Stimulated activated CD4-positive, alpha-beta T cell treated with anti-CD3 and anti-CD28 coated beads, Interleukin-12 subunit alpha, Interleukin-12 subunit beta, amount 100 ng/mL, for 4 hours (primary cell): ENCODE results near the gene FILIP1L.

Source experiments
- DNase-seq: peaks from one replicate; pipeline ENCODE4 v3.0.0-alpha.2; 2020

Gene FILIP1L

GRCh38 chr3:100005665-100006393 is 108.5 kb downstream of the FILIP1L start:
- no peak for DNase-seq

GRCh38 chr3:100004931-100005330 is 109.4 kb downstream of the FILIP1L start:
- no peak for DNase-seq

DNA sequence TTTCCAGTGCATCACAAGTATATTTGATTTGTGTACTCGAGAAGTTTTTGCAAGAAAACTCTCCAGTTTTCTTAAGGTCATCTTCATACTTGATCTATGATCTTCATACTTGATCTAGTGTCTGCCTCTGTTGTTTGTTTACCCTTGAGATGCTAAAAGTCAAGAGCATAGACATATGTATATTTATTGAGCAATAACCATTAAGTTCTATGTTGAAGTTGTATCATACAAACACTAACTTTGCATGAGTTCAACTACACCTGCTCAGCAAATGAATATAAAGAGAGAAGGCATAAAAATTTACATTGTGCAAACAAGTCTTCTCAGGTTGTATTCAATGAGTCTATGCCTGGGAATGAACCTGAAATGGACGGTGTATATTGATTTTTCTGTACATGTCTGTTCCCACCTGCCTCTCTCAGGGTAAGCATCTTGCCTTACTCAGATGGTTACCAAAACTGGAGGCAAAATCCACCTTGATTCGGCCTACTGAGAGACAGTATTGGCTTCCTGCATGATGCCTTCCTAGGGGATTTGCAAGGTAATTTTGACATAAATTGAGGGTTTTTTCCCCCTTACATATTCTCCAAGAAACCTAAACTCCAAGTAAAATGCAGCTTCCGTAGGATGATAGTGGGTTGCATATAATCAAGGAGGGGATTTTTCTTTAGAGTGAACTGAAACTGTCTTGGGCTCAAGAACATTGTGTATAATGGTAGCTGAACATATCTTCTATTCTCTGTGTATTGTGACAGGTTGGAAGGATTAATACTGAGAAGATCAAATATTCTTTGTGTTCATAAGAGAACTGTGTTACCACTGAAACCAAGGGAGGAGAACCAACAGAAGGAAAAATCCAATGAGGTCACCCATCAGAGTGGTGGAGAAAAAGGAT is 110.4 kb downstream of the FILIP1L start:
- DNase-seq, result no peak

DNA sequence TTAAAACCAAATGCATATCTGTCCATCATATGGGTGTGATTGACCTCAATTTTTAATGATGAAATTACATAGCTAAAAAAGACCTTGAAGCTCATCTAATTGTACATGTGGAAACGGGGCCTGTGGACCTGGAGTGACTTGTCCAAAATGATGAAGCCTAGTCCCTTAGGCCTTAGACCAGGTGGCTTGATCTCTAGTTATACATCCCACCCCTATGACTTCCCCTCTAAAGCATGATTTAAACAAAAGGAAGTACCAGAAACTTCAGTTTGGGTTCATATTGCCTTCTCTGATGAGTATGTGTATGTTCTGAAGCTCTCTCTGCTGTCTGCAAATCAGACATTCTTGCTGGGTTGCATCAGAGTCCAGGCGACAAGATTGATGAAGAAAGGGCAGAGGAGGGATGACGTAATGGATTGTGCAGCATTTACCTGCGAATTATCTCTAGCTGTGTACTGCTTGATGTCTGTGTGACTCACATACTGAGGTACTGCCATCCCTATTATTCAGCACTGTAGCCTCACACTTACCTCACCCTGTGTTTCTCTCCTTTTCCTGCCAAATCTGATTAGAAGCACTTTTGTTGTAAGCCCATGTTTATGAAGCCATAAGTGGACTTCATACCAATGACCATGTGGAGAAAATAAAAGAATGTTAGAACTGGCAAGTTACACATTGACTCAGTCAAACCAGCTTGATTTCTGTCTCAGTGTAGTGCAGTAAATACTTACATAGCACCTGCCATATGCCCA is 111.5 kb downstream of the FILIP1L start:
- no peak for DNase-seq

- no peak for DNase-seq
These were observed 112.6 kb downstream of the FILIP1L start for GRCh38 chr3:100001526-100002270.

GRCh38 chr3:100001083-100001482 is 113.2 kb downstream of the FILIP1L start:
- no peak for DNase-seq

DNA sequence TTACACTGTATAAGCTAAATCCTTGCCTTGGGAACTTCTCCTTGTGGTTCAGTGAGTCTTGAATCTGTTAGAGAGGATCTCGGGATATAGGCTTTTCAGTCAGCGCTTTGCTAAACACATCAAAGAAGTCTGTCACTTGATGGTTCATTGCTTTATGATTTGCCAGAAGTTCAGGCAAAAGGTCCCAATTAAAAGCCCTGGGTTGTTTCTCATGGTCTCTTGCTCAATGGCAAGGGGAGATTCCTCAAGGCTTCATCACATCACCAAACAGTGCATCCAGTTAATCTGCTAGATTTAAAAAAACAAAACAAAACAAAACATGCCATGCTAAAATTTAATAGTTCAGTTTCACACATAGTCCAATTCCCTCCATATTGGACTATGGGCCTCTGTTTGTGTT is 114.8 kb downstream of the FILIP1L start:
- no peak for DNase-seq

DNA sequence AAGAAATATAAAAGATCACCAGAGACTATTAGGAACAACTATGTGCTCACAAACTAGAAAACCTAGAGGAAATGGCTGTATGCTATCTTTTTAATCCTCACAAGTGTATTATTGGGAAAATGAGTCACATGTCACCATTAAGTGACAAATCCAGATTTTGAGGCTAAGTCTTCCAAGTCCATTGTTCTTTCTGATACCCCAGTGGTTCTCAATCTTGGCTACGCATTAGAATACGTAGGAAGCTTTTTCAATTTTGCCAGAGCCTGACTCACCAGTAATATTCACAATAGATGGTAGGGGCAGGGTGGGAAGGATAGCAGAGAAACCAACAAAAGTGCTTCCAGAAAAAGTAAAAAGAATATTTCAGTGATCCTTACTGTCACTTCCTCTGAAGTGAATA is 117.0 kb downstream of the FILIP1L start:
- DNase-seq, result no peak

GRCh38 chr3:99990179-99990578 is 124.1 kb downstream of the FILIP1L start:
- no peak for DNase-seq

DNA sequence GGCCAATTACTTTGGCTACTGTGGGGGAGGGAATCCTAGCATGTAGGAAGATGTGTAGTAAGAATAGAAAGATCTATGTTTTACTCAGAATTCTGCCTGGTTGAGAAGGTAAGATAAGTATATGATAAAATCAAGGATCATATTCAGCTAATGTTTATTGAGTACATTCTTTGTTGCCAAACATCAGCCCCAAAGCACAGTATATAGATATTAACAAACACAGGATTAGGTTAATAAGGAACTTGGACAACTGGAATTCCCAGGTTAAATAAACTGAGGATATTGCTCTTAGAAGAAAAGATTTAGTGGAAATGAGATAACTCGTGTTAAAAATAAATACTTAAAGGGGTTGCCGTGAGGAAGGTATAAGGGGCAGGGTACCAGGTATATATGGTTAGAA is 129.6 kb downstream of the FILIP1L start:
- no peak for DNase-seq

DNA sequence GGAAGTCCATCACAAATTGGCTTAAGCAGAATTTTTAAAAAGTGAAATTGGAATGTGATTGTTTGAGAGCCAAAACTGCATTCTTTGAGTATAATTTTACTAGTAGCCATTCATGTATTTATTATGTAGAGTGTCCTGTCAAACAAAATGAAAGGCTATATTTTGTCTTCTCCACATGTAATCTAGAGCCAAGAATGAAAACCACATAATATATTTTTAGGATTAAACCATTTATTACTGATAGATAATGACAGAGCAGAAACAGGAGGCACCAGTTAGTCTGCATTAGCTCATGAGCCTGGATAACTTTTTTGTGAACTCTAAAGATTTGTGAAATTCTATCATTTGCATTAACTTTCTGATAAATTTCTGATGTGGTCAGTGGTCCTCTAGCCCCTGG is 130.2 kb downstream of the FILIP1L start:
- DNase-seq, result no peak

DNA sequence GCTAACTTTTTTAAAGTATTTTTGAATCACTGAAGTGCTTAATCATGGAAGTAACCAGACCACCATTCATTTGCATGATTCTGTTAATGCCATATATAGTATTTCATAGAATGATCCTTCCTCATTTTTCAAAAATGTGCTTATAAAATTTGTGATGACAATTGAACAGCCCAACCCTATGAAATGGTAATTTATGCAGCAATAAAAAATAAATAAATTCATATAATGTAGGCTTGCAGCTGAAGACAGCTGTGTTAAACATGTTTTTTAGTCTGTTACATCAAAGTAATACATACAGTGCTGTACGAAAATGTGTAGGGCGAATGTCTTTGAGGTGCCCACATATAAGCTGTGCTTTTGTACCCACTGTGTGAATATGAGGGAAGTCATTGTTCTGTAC is 131.7 kb downstream of the FILIP1L start:
- no peak for DNase-seq

GRCh38 chr3:99981138-99981537 is 133.2 kb downstream of the FILIP1L start:
- no peak for DNase-seq

DNA sequence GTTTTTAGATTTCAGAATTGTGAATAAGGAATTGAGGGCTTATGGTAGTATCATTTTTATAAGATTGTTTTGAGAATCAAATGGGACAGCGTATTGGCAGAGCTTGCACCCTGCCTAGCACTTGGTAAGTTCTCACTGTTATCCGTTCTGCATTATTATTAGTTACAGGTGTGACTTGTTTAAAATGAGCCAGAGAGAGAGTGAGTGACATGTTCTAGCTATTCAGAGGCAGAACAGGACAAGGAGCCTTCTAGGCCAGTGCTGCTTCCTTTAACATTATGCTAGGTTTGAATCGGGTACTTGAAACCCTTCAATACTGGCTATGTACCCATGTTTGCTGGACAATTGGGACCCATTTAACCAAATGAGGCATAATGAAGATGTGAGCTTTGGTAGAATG is 133.7 kb downstream of the FILIP1L start:
- no peak for DNase-seq

- no peak for DNase-seq
These were observed 136.1 kb downstream of the FILIP1L start for GRCh38 chr3:99978221-99978620.

- DNase-seq, result no peak
These were observed 137.7 kb downstream of the FILIP1L start for GRCh38 chr3:99976584-99976983.

DNA sequence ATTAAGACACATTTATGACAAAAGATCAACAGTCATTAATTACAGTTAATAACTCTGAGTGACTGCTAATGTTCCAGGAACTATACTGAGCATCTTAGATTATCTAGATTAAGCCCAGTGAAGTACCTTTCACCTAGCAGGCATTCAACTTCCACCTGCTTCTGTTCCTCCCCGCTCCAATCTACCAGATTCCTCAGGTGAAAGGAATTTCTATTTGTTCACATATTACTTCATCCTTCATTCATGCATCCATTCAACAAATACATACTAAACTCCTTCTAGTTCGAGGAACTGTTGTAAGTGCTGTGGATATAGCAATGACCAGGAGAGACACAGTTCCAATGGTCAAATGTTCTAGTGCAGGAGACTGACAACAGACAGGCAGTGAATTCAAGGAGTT is 139.3 kb downstream of the FILIP1L start:
- no peak for DNase-seq

GRCh38 chr3:99972380-99973104 is 141.8 kb downstream of the FILIP1L start:
- DNase-seq, result no peak

DNA sequence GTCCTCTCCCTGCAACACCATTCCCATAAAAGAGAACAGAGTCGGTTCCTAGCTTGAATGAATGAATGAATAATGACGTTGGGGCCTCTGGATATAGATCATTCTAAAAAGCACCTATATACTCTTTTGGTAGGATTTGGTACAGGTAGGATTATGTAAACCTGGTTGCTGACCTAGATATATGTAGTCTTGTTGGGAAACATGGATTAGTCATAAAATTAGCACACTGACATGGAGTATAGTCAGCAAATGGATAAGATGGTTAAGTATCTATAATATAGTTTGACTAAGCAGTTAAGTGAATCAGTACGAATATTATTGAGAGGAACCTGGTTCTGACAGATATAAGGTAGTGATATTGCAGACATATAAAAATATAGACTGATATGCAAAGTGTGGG is 142.5 kb downstream of the FILIP1L start:
- no peak for DNase-seq

- no peak for DNase-seq
These were observed 144.1 kb downstream of the FILIP1L start for GRCh38 chr3:99970198-99970597.

GRCh38 chr3:99969136-99969535 is 145.2 kb downstream of the FILIP1L start:
- no peak for DNase-seq

DNA sequence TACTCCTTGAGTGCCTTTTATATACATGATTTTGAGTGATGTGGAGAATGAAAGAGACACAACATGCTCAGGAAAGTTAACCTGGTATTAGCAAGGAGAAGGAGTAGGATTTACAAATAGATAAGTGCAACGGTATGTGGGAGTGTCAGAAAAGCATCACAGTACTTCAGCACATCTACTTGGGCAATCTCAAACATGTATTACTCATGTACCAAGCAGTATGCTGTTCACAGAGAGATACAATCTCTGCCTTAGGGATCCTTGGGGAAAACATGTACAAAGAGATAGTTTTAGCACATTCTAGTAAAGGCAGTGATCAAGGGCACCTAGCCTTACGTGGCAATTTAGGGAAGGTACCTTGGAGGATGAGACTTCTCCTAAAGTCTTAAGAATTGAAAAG is 146.5 kb downstream of the FILIP1L start:
- DNase-seq, result no peak
